ENCODE data around the gene CSNK2B.

CSNK2B gene

GRCh38 chr6:31665501-31666336 lies at the start of gene CSNK2B (continued):
- TF ChIP-seq HOXD13 (CRISPR knock-in tag; IDR thresholded peaks at IDR 0.05; ENCODE audit: borderline replicate concordance) (no peak), ZNF280C (tag by site-specific recombination; IDR thresholded peaks at IDR 0.05) (no peak), ZNF19 (tag by site-specific recombination; IDR thresholded peaks at IDR 0.05; ENCODE audit: low read depth) (no peak), PRDM4 (tag by site-specific recombination; IDR thresholded peaks at IDR 0.05) (no peak), ZNF610 (tag by site-specific recombination; IDR thresholded peaks at IDR 0.05; ENCODE audit: borderline replicate concordance) (peak; percentile 69; the same call in 1 of the 2 replicates), ZNF302 (tag by site-specific recombination; IDR thresholded peaks at IDR 0.05; ENCODE audit: low read depth) (no peak), ZNF623 (tag by site-specific recombination; IDR thresholded peaks at IDR 0.05) (no peak), GLIS1 (tag by site-specific recombination; IDR thresholded peaks at IDR 0.05) (peak; percentile 28; the same call in 1 of the 2 replicates), SALL2 (tag by site-specific recombination; IDR thresholded peaks at IDR 0.05; ENCODE audit: borderline replicate concordance) (no peak), ZNF792 (tag by site-specific recombination; IDR thresholded peaks at IDR 0.05) (no peak), ZNF433 (tag by site-specific recombination; IDR thresholded peaks at IDR 0.05; ENCODE audit: low read depth) (no peak), ZNF341 (tag by site-specific recombination; IDR thresholded peaks at IDR 0.05; ENCODE audit: low read depth) (peak; percentile 96), ZBTB26 (tag by site-specific recombination; optimal IDR thresholded peaks at IDR 0.05) (no peak), ZNF692 (tag by site-specific recombination; IDR thresholded peaks at IDR 0.05) (peak; percentile 24; the same call in 1 of the 2 replicates), ZNF169 (tag by site-specific recombination; IDR thresholded peaks at IDR 0.05) (no peak), SP2 (tag by site-specific recombination; IDR thresholded peaks at IDR 0.05) (peak; percentile 97), ZNF155 (tag by site-specific recombination; IDR thresholded peaks at IDR 0.05) (no peak), ZNF585B (tag by site-specific recombination; IDR thresholded peaks at IDR 0.05) (no peak), ZSCAN30 (tag by site-specific recombination; IDR thresholded peaks at IDR 0.05) (no peak; the same call in 1 of the 2 replicates), ZNF624 (tag by site-specific recombination; IDR thresholded peaks at IDR 0.05) (no peak), ZNF221 (tag by site-specific recombination; IDR thresholded peaks at IDR 0.05; ENCODE audit: borderline replicate concordance) (no peak), ZNF404 (tag by site-specific recombination; IDR thresholded peaks at IDR 0.05) (no peak), MYNN (tag by site-specific recombination; IDR thresholded peaks at IDR 0.05; ENCODE audit: borderline replicate concordance) (0 out of 2 replicates have a peak, but pooled peaks have one; percentile 2), ZNF133 (tag by site-specific recombination; IDR thresholded peaks at IDR 0.05) (no peak), ZSCAN4 (tag by site-specific recombination; IDR thresholded peaks at IDR 0.05) (no peak), YY1 (tag by site-specific recombination; IDR thresholded peaks at IDR 0.05) (peak; percentile 22; the same call in 1 of the 2 replicates), HOXA7 (CRISPR knock-in tag; IDR thresholded peaks at IDR 0.05; ENCODE audit: borderline replicate concordance) (no peak), ZNF26 (tag by site-specific recombination; IDR thresholded peaks at IDR 0.05) (no peak), ZNF654 (tag by site-specific recombination; IDR thresholded peaks at IDR 0.05; ENCODE audit: low read depth) (no peak)
